ENCODE results near the gene PRKCE.

GRCh38 chr2:45636008-45636407 lies 15.5 kb upstream of the PRKCE start:
- TF ChIP-seq, protein P1, sequence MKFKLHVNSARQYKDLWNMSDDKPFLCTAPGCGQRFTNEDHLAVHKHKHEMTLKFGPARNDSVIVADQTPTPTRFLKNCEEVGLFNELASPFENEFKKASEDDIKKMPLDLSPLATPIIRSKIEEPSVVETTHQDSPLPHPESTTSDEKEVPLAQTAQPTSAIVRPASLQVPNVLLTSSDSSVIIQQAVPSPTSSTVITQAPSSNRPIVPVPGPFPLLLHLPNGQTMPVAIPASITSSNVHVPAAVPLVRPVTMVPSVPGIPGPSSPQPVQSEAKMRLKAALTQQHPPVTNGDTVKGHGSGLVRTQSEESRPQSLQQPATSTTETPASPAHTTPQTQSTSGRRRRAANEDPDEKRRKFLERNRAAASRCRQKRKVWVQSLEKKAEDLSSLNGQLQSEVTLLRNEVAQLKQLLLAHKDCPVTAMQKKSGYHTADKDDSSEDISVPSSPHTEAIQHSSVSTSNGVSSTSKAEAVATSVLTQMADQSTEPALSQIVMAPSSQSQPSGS (IDR thresholded peaks at IDR 0.05; ENCODE audit: low read length) = no peak
- TF ChIP-seq, protein P2, sequence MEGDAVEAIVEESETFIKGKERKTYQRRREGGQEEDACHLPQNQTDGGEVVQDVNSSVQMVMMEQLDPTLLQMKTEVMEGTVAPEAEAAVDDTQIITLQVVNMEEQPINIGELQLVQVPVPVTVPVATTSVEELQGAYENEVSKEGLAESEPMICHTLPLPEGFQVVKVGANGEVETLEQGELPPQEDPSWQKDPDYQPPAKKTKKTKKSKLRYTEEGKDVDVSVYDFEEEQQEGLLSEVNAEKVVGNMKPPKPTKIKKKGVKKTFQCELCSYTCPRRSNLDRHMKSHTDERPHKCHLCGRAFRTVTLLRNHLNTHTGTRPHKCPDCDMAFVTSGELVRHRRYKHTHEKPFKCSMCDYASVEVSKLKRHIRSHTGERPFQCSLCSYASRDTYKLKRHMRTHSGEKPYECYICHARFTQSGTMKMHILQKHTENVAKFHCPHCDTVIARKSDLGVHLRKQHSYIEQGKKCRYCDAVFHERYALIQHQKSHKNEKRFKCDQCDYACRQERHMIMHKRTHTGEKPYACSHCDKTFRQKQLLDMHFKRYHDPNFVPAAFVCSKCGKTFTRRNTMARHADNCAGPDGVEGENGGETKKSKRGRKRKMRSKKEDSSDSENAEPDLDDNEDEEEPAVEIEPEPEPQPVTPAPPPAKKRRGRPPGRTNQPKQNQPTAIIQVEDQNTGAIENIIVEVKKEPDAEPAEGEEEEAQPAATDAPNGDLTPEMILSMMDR (IDR thresholded peaks at IDR 0.05; ENCODE audit: control extremely low read depth in 1 of 3, insufficient read depth in 1 of 3, low read depth in 1 of 3, low read length in 3 of 3) = no peak
- TF ChIP-seq POLR2A (IDR thresholded peaks at IDR 0.05; ENCODE audit: control extremely low read depth in 1 of 2, low read depth in 2 of 2, low read length in 2 of 2) (no peak), MAX (IDR thresholded peaks at IDR 0.05) (no peak), PHF8 (conservative IDR thresholded peaks at IDR 0.05; ENCODE audit: low read depth, low read length) (no peak), TBP (IDR thresholded peaks at IDR 0.05; ENCODE audit: low read depth, low read length) (no peak), SP4 (IDR thresholded peaks at IDR 0.05; ENCODE audit: low read length) (no peak), POLR2AphosphoS5 (IDR thresholded peaks at IDR 0.05; ENCODE audit: low read depth, low read length) (no peak), HDAC2 (IDR thresholded peaks at IDR 0.05; ENCODE audit: borderline replicate concordance in 1 of 2, low read depth in 2 of 2, low read length in 2 of 2) (no peak), GABPA (IDR thresholded peaks at IDR 0.05; ENCODE audit: borderline replicate concordance, insufficient read depth, low read length) (no peak), JUND (IDR thresholded peaks at IDR 0.05; ENCODE audit: low read length) (no peak)
